Tibial nerve (tissue), 4 donors: ENCODE data around the gene TBC1D14. TPM values are rescaled to one million over a fixed set of nuclear protein-coding genes. Genes with fewer than 3 reads are reported as not detected.

Experiments
- DNase-seq, 2 donors: peaks; one replicate each; pipeline ENCODE4 v3.0.0-alpha.2; 2019; ENCODE audit warnings: low spot score in 2 of 2
- H3K27ac ChIP-seq, 4 donors: fragments of 200-600 bp; sonication (generic) in 3 of 4; one replicate each; pipeline ENCODE4 v1.5.1; 2017 to 2019; ENCODE audit warnings: mild to moderate bottlenecking in 1 of 4
- H3K27me3 ChIP-seq, 2 donors: fragments of 200-600 bp; sonication (generic) in 1 of 2; one replicate each; pipeline versions ENCODE4 v1.5.1 to v1.6.0; 2017 to 2019
- H3K36me3 ChIP-seq, 3 donors: fragments of 200-600 bp; sonication (generic); one replicate each; pipeline ENCODE4 v1.5.1; 2018 to 2019
- H3K4me1 ChIP-seq, 4 donors: fragments of 200-600 bp; sonication (generic) in 3 of 4; one replicate each; pipeline ENCODE4 v1.5.1; 2017 to 2019
- H3K4me3 ChIP-seq, 4 donors: fragments of 200-600 bp; sonication (generic) in 3 of 4; one replicate each; pipeline ENCODE4 v1.5.1; 2017 to 2019; ENCODE audit warnings: mild to moderate bottlenecking in 1 of 4, moderate library complexity in 1 of 4
- H3K9me3 ChIP-seq, 4 donors: fragments of 200-600 bp; sonication (generic) in 3 of 4; one replicate each; pipeline ENCODE4 v1.5.1; 2017 to 2019
- CTCF ChIP-seq, 5 experiments: fragments of 200-600 bp in 3 of 5; fragments of 450-650 bp in 2 of 5; sonication (generic) in 3 of 5; IDR thresholded peaks; one replicate each; pipeline ENCODE4 v1.5.1; 2016 to 2019; ENCODE audit warnings: antibody characterized with exemption in 5 of 5, mild to moderate bottlenecking in 3 of 5, moderate library complexity in 2 of 5
- EP300 ChIP-seq, 2 donors: sonication (generic); formaldehyde crosslinking; IDR thresholded peaks; one replicate each; pipeline ENCODE4 v1.6.1; 2017; ENCODE audit warnings: antibody characterized with exemption in 2 of 2, mild to moderate bottlenecking in 1 of 2
- POLR2A ChIP-seq, 2 donors: fragments of 450-650 bp; IDR thresholded peaks; one replicate each; pipeline ENCODE4 v1.6.1; 2017; ENCODE audit warnings: antibody characterized with exemption in 2 of 2, mild to moderate bottlenecking in 2 of 2, moderate library complexity in 2 of 2
- WGBS, 2 donors: methylation state at CpG; one replicate each; pipeline ENCODE4 v1.1.5; 2018; 5-methylcytosine and 5-hydroxymethylcytosine counted together
- total RNA-seq, 4 donors: library from RNA; depleted of rRNA; stranded (reverse); fragments of >200 nt; gene quantifications; one replicate each; pipeline ENCODE4 v1.1.0, GENCODE V29; 2016

The TBC1D14 gene
- total RNA-seq, 4 donors from 2014 or later = 46.9 to 65.7 (median 51.3) TPM

DNA sequence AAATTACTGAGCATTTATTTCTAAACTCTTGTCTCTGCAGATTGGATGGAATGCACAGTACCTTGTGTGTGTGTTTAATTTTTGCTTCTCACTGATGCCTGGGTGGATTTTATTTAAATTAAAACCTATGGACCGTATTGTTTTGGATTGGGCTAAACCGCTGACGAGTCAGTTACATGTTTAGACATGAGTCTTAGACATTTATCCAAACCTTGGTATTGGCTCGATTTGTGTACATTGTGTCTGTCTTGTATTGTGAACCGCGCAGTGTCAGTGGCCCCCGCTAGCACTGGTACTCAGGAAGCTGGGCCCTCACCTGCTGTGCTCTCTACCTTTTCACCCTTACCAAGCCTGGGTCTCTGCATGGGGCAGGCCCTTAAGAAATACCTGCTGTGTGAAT, 92.7 kb downstream of the TBC1D14 start:
- Histone ChIP-seq H3K4me3 (no peak overlapping the region), H3K27me3 (no peaks in the 10 kb centered on the region), H3K4me1 (no peaks in the 10 kb centered on the region), H3K27ac (no peak overlapping the region), H3K36me3 (peaks cover 0 to 91% (median 21%) of the 10 kb centered on the region in 3 donors), H3K9me3 (no peaks in the 10 kb centered on the region)
- WGBS, 2 donors = 94 to 96% methylated on average over 7 of the region's 7 CpGs
- TF ChIP-seq POLR2A (IDR thresholded peaks at IDR 0.05) (no peak), CTCF (IDR thresholded peaks at IDR 0.05) (no peak), EP300 (IDR thresholded peaks at IDR 0.05) (no peak)
- DNase-seq = no peak

GRCh38 chr4:7003176-7003878, 93.7 kb downstream of the TBC1D14 start:
- no peak for DNase-seq
- 69 to 74% methylated on average over 11 of the region's 11 CpGs for WGBS, 2 donors
- H3K36me3 ChIP-seq = peaks cover 0 to 93% (median 21%) of the 10 kb centered on the region in 3 donors
- no peaks in the 10 kb centered on the region for H3K4me1 ChIP-seq
- H3K9me3 ChIP-seq = no peaks in the 10 kb centered on the region
- H3K4me3 ChIP-seq = no peak overlapping the region
- no peak for TF ChIP-seq EP300 (IDR thresholded peaks at IDR 0.05)
- TF ChIP-seq CTCF (IDR thresholded peaks at IDR 0.05) = no peak
- no peak for TF ChIP-seq POLR2A (IDR thresholded peaks at IDR 0.05)
- no peaks in the 10 kb centered on the region for H3K27me3 ChIP-seq
- H3K27ac ChIP-seq = no peak overlapping the region

DNA sequence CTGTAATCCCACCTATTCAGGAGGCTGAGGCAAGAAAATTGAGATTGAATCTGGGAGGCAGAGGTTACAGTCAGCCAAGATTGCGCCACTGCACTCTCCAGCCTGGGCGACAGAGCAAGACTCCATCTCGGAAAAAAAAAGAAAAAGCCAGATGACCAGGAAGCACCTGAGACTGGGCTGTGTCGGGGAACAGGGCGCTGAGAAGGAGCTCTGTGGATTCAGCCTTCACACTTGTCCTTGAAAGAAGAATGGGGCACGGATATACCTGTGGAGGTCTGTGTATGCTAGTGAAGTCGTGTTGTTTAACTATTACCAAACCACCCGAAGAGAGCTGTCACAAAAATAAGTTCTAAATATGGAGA, 94.2 kb downstream of the TBC1D14 start:
- WGBS, 2 donors = 83 to 84% methylated on average over 8 of the region's 8 CpGs
- Histone ChIP-seq H3K9me3 (no peaks in the 10 kb centered on the region), H3K27ac (no peak overlapping the region), H3K27me3 (no peaks in the 10 kb centered on the region), H3K4me3 (no peak overlapping the region), H3K36me3 (peaks cover 0 to 93% (median 19%) of the 10 kb centered on the region in 3 donors), H3K4me1 (no peaks in the 10 kb centered on the region)
- DNase-seq = no peak
- TF ChIP-seq EP300 (IDR thresholded peaks at IDR 0.05) (no peak), CTCF (IDR thresholded peaks at IDR 0.05) (no peak), POLR2A (IDR thresholded peaks at IDR 0.05) (no peak)

DNA sequence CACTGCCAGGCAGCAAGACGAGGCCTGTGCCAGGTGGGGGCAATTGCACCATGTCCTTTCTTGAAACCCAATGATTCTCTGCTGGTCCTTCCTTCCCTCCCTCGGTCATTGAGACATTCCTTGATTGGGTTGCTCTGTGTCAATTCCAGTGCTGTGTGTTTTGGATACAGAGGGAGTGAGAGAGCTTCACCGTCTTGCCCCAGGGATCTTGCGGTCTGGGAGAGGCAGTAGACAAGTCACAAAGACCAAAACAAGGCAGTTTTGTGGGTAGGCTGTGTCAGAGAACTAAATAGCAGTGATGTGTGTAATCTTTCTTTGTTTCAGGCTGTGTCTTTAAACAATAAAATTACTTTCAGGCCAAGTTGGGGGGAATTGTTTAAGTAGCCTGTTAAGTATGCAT, 94.7 kb downstream of the TBC1D14 start:
- 61 to 70% methylated on average over 4 of the region's 4 CpGs for WGBS, 2 donors
- DNase-seq = no peak
- H3K36me3 ChIP-seq = peaks cover 0 to 93% (median 14%) of the 10 kb centered on the region in 3 donors
- H3K4me3 ChIP-seq = no peak overlapping the region
- TF ChIP-seq CTCF (IDR thresholded peaks at IDR 0.05) (no peak), EP300 (IDR thresholded peaks at IDR 0.05) (no peak), POLR2A (IDR thresholded peaks at IDR 0.05) (no peak)
- peak overlapping the region in 1 of 4 donors; percentile 11 for H3K27ac ChIP-seq
- no peaks in the 10 kb centered on the region for H3K4me1 ChIP-seq
- no peaks in the 10 kb centered on the region for H3K9me3 ChIP-seq
- no peaks in the 10 kb centered on the region for H3K27me3 ChIP-seq

- Histone ChIP-seq H3K9me3 (no peaks in the 10 kb centered on the region), H3K36me3 (peaks cover 0 to 92% (median 4%) of the 10 kb centered on the region in 3 donors), H3K27me3 (no peaks in the 10 kb centered on the region), H3K4me3 (no peak overlapping the region), H3K4me1 (no peaks in the 10 kb centered on the region), H3K27ac (no peak overlapping the region)
- TF ChIP-seq EP300 (IDR thresholded peaks at IDR 0.05) (no peak), POLR2A (IDR thresholded peaks at IDR 0.05) (no peak), CTCF (IDR thresholded peaks at IDR 0.05) (no peak)
- DNase-seq = no peak
- 92 to 95% methylated on average over 4 of the region's 4 CpGs for WGBS, 2 donors
Measured at GRCh38 chr4:7005571-7005970, 95.9 kb downstream of the TBC1D14 start.
